Stimulated activated naive B cell treated with anti-CD40 and anti-IgM and Interleukin-4, amounts not matched to agents 10 μg/mL and 1 μg/mL and 100 μg/mL, for 72 hours (primary cell): ENCODE results near the gene CHRNB1.
"Not testable (repeated sequence)": the region's sequence is repeated elsewhere in the genome, so short reads cannot be mapped to it uniquely, and the experiment has no call there.

Source experiments
- ATAC-seq, 2 donors: fragments of 150-1000 bp; cut with Tn5 transposase; replicated peaks; 2 replicates each; pipeline ENCODE4 v1.10.0; 2021; ENCODE audit warnings: moderate library complexity in 1 of 2
- DNase-seq: peaks from one replicate; pipeline ENCODE4 v3.0.0; 2021
- H3K27ac Mint-ChIP-seq: one replicate; pipeline ENCODE4 v1.8.0; 2022; ENCODE audit warnings: mild to moderate bottlenecking, mixed read lengths
- H3K27me3 Mint-ChIP-seq, 2 donors: one replicate each; pipeline ENCODE4 v1.8.0; 2022; ENCODE audit warnings: mixed read lengths in 2 of 2
- H3K36me3 Mint-ChIP-seq, 2 donors: one replicate each; pipeline ENCODE4 v1.8.0; 2022; ENCODE audit warnings: mixed read lengths in 2 of 2, mild to moderate bottlenecking in 1 of 2
- H3K4me1 Mint-ChIP-seq, 2 donors: one replicate each; pipeline ENCODE4 v1.8.0; 2022; ENCODE audit warnings: mixed read lengths in 2 of 2, mild to moderate bottlenecking in 1 of 2
- H3K4me3 Mint-ChIP-seq, 2 donors: one replicate each; pipeline ENCODE4 v1.8.0; 2022; ENCODE audit warnings: mild to moderate bottlenecking in 2 of 2, mixed read lengths in 2 of 2, moderate library complexity in 1 of 2
- H3K9me3 Mint-ChIP-seq, 2 donors: one replicate each; pipeline ENCODE4 v1.8.0; 2022; ENCODE audit warnings: mixed read lengths in 2 of 2, mild to moderate bottlenecking in 1 of 2

Gene CHRNB1

GRCh38 chr17:7475764-7476422 lies 31.0 kb downstream of the CHRNB1 start:
- peaks cover 35 to 53% of the 10 kb centered on the region in 2 donors for H3K4me1 Mint-ChIP-seq
- H3K27me3 Mint-ChIP-seq = no peaks in the 10 kb centered on the region
- no peak overlapping the region for H3K27ac Mint-ChIP-seq
- no peak for DNase-seq
- H3K4me3 Mint-ChIP-seq = no peak overlapping the region
- H3K9me3 Mint-ChIP-seq = no peaks in the 10 kb centered on the region
- H3K36me3 Mint-ChIP-seq = peaks cover 3 to 4% of the 10 kb centered on the region in 2 donors
- ATAC-seq = no peak

GRCh38 chr17:7476494-7476893 lies 31.6 kb downstream of the CHRNB1 start:
- peak overlapping the region; percentile 16 for H3K27ac Mint-ChIP-seq
- no peak for ATAC-seq
- H3K36me3 Mint-ChIP-seq = peaks cover 3 to 4% of the 10 kb centered on the region in 2 donors
- no peaks in the 10 kb centered on the region for H3K27me3 Mint-ChIP-seq
- no peak for DNase-seq
- no peaks in the 10 kb centered on the region for H3K9me3 Mint-ChIP-seq
- H3K4me3 Mint-ChIP-seq = no peak overlapping the region
- H3K4me1 Mint-ChIP-seq = peaks cover 39 to 58% of the 10 kb centered on the region in 2 donors

- DNase-seq = no peak
- no peak for ATAC-seq
- Mint-ChIP-seq H3K27ac (no peak overlapping the region), H3K4me1 (peaks cover 41 to 59% of the 10 kb centered on the region in 2 donors), H3K9me3 (no peaks in the 10 kb centered on the region), H3K36me3 (peaks cover 3 to 4% of the 10 kb centered on the region in 2 donors), H3K4me3 (no peak overlapping the region), H3K27me3 (no peaks in the 10 kb centered on the region)
Measured at GRCh38 chr17:7476951-7477350, 32.1 kb downstream of the CHRNB1 start.

GRCh38 chr17:7477392-7478275 lies 32.8 kb downstream of the CHRNB1 start:
- peak overlapping the region; percentile 77 for H3K27ac Mint-ChIP-seq
- peaks cover 46 to 62% of the 10 kb centered on the region in 2 donors for H3K4me1 Mint-ChIP-seq
- DNase-seq (no peak), ATAC-seq (peak in 1 of 2 donors; percentile 3)
- peaks cover 3 to 4% of the 10 kb centered on the region in 2 donors for H3K36me3 Mint-ChIP-seq
- H3K4me3 Mint-ChIP-seq = peak overlapping the region; percentile 88 to 93
- no peaks in the 10 kb centered on the region for H3K9me3 Mint-ChIP-seq
- H3K27me3 Mint-ChIP-seq = no peaks in the 10 kb centered on the region

GRCh38 chr17:7478276-7479212 lies 33.7 kb downstream of the CHRNB1 start:
- H3K4me3 Mint-ChIP-seq = peak overlapping the region; percentile 88 to 93
- H3K27ac Mint-ChIP-seq = peak overlapping the region; percentile 77
- H3K9me3 Mint-ChIP-seq = no peaks in the 10 kb centered on the region
- no peak for DNase-seq
- ATAC-seq = peak; percentile 26 to 30
- peaks cover 3 to 4% of the 10 kb centered on the region in 2 donors for H3K36me3 Mint-ChIP-seq
- no peaks in the 10 kb centered on the region for H3K27me3 Mint-ChIP-seq
- H3K4me1 Mint-ChIP-seq = peaks cover 51 to 68% of the 10 kb centered on the region in 2 donors

- Mint-ChIP-seq H3K27me3 (no peaks in the 10 kb centered on the region), H3K4me3 (peak within 1 kb of the TSS; percentile 88 to 93), H3K9me3 (no peaks in the 10 kb centered on the region), H3K36me3 (peaks cover 6 to 7% of the 10 kb centered on the region in 2 donors), H3K4me1 (peaks cover 51 to 70% of the 10 kb centered on the region in 2 donors), H3K27ac (peak within 1 kb of the TSS; percentile 93)
- peak; percentile 29 for DNase-seq
- peak; percentile 12 to 19 for ATAC-seq
Measured at GRCh38 chr17:7479213-7480088, 34.6 kb downstream of the CHRNB1 start, which contains the start of gene ZBTB4. Gene ZBTB4 (minus strand): TSS chr17:7479631. CDS start chr17:7466801, 12,830 bp downstream.

- Mint-ChIP-seq H3K9me3 (no peaks in the 10 kb centered on the region), H3K27ac (peak overlapping the region; percentile 93), H3K36me3 (peaks cover 11 to 13% of the 10 kb centered on the region in 2 donors), H3K27me3 (no peaks in the 10 kb centered on the region), H3K4me1 (peaks cover 55 to 76% of the 10 kb centered on the region in 2 donors), H3K4me3 (peak overlapping the region; percentile 87 to 93)
- ATAC-seq (no peak), DNase-seq (no peak)
Measured at GRCh38 chr17:7480089-7480384, 35.2 kb downstream of the CHRNB1 start.

- not testable (repeated sequence) for DNase-seq, H3K27me3 Mint-ChIP-seq, ATAC-seq, H3K9me3 Mint-ChIP-seq
- peak within 1 kb of the TSS; percentile 100 for H3K27ac Mint-ChIP-seq
- H3K4me1 Mint-ChIP-seq = peaks cover 58 to 81% of the 10 kb centered on the region in 2 donors
- peaks cover 11 to 21% of the 10 kb centered on the region in 2 donors for H3K36me3 Mint-ChIP-seq
- peak within 1 kb of the TSS; percentile 99 to 100 for H3K4me3 Mint-ChIP-seq
Measured at GRCh38 chr17:7481275-7481674, 36.4 kb downstream of the CHRNB1 start, which contains the start of gene SLC35G6. Gene SLC35G6 (plus strand): TSS chr17:7481446. CDS start chr17:7481517, 71 bp downstream.

GRCh38 chr17:7481842-7482741 lies 37.2 kb downstream of the CHRNB1 start:
- not testable (repeated sequence) for H3K27me3 Mint-ChIP-seq, H3K9me3 Mint-ChIP-seq, ATAC-seq, DNase-seq
- Mint-ChIP-seq H3K36me3 (peaks cover 14 to 18% of the 10 kb centered on the region in 2 donors), H3K4me1 (peaks cover 58 to 81% of the 10 kb centered on the region in 2 donors), H3K4me3 (peak overlapping the region; percentile 99 to 100), H3K27ac (peak overlapping the region; percentile 100)

GRCh38 chr17:7482742-7483088 lies 37.9 kb downstream of the CHRNB1 start:
- H3K27me3 Mint-ChIP-seq, H3K9me3 Mint-ChIP-seq, ATAC-seq, DNase-seq: not testable (repeated sequence)
- H3K27ac Mint-ChIP-seq = peak overlapping the region; percentile 100
- peaks cover 19 to 24% of the 10 kb centered on the region in 2 donors for H3K36me3 Mint-ChIP-seq
- H3K4me3 Mint-ChIP-seq = peak overlapping the region; percentile 99 to 100
- peaks cover 58 to 81% of the 10 kb centered on the region in 2 donors for H3K4me1 Mint-ChIP-seq

GRCh38 chr17:7483255-7484066 lies 38.6 kb downstream of the CHRNB1 start:
- peak overlapping the region; percentile 99 to 100 for H3K4me3 Mint-ChIP-seq
- H3K9me3 Mint-ChIP-seq = no peaks in the 10 kb centered on the region
- H3K4me1 Mint-ChIP-seq = peaks cover 53 to 81% of the 10 kb centered on the region in 2 donors
- DNase-seq (peak; percentile 87), ATAC-seq (peak; percentile 66 to 70)
- H3K36me3 Mint-ChIP-seq = peaks cover 20 to 27% of the 10 kb centered on the region in 2 donors
- no peaks in the 10 kb centered on the region for H3K27me3 Mint-ChIP-seq
- H3K27ac Mint-ChIP-seq = peak overlapping the region; percentile 100
